ENCODE results near the gene MESP1. TPM values are rescaled to one million over a fixed set of nuclear protein-coding genes. Genes with fewer than 3 reads are reported as not detected.

The MESP1 gene
- polyA plus RNA-seq, 12 donors = 0.23 to 1.5 (median 0.97) TPM; not detected in 5

- no peak for DNase-seq
Observed at GRCh38 chr15:89759835-89760234, 8.8 kb upstream of the MESP1 start.

GRCh38 chr15:89758981-89759380 lies 7.9 kb upstream of the MESP1 start:
- DNase-seq = no peak

GRCh38 chr15:89758283-89758682 lies 7.2 kb upstream of the MESP1 start:
- no peak for DNase-seq

- no peak for DNase-seq
Observed at GRCh38 chr15:89756897-89757296, 5.8 kb upstream of the MESP1 start.

GRCh38 chr15:89755701-89756100 lies 4.7 kb upstream of the MESP1 start:
- no peak for DNase-seq

- DNase-seq = no peak
Observed at GRCh38 chr15:89754361-89755154, 3.5 kb upstream of the MESP1 start.

- DNase-seq = no peak
Observed at GRCh38 chr15:89753855-89754254, 2.8 kb upstream of the MESP1 start.

- no peak for DNase-seq
Observed at GRCh38 chr15:89751748-89752147, 699 bp upstream of the MESP1 start.

- DNase-seq = no peak
Observed at GRCh38 chr15:89749951-89750559, 994 bp downstream of the MESP1 start.

- no peak for DNase-seq
Observed at GRCh38 chr15:89749526-89749925, 1.5 kb downstream of the MESP1 start.

- no peak for DNase-seq
Observed at GRCh38 chr15:89749054-89749453, 2.0 kb downstream of the MESP1 start.

GRCh38 chr15:89747708-89748682 lies 3.1 kb downstream of the MESP1 start:
- DNase-seq = no peak

- DNase-seq = no peak
Observed at GRCh38 chr15:89746386-89746780, 4.7 kb downstream of the MESP1 start.

GRCh38 chr15:89745768-89746167 lies 5.3 kb downstream of the MESP1 start:
- no peak for DNase-seq

GRCh38 chr15:89745131-89745530 lies 5.9 kb downstream of the MESP1 start:
- DNase-seq = no peak

- no peak for DNase-seq
Observed at GRCh38 chr15:89743594-89743993, 7.5 kb downstream of the MESP1 start.

- DNase-seq = no peak
Observed at GRCh38 chr15:89743011-89743410, 8.0 kb downstream of the MESP1 start.

- peak; percentile 77 for DNase-seq
Observed at GRCh38 chr15:89740137-89740536, 10.9 kb downstream of the MESP1 start.

- DNase-seq = no peak
Observed at GRCh38 chr15:89735773-89736172, 15.3 kb downstream of the MESP1 start.

GRCh38 chr15:89732451-89733172 lies 18.4 kb downstream of the MESP1 start:
- no peak for DNase-seq

- no peak for DNase-seq
Observed at GRCh38 chr15:89731275-89731674, 19.8 kb downstream of the MESP1 start.

GRCh38 chr15:89728254-89728653 lies 22.8 kb downstream of the MESP1 start:
- no peak for DNase-seq

Measured in muscle of arm (tissue), 12 donors.